ENCODE data around the gene ZNF692.

Gene ZNF692

DNA sequence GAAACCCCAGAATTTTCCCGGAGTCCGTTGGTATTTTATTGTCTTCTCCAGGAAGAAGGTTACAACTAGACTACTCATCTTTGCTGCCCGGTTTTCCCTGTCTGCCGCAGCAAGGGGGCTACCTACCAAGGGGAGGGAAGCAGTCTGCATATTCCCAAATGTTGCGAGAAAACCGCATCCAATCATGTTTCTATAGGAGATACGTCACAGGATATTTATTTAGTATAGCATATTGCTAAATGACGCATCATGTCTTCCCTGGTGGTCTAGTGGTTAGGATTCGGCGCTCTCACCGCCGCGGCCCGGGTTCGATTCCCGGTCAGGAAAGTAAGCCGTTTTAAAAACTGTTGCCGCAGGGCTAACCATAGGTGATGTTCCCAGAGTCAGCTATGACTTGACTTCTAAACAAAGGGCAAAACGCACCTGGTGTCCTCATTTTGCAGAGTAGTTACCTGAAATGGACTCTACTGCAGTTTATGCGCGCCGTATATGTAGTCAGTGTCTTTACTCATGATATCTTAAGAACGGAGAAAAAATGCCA, 15.2 kb upstream of the ZNF692 start:
- peak; percentile 92 for DNase-seq

DNA sequence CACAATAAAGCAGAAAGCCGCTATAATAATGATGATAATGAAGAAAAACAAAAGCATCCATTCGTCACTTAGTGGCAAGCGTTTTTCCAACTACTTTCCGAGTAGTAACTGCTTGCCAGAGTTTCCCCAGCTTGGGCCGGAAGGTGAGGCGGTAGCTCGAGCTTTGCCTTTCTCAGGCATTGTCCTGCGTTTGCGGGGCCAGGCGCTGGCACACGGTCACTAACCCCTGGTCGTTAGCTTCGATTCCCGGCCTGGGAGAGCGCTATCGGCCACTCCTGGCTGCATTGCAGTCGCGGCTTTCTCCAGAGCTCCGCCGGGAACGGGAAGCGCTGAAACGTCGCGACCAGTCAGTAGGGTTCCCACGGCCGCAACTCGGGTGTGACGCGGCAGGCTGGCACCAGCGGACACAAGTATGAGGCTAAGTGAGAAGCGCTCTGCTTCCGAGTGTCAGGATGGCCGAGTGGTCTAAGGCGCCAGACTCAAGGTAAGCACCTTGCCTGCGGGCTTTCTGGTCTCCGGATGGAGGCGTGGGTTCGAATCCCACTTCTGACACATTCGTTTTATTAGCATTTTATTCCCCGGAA, 14.6 kb upstream of the ZNF692 start:
- peak; percentile 97 for DNase-seq

DNA sequence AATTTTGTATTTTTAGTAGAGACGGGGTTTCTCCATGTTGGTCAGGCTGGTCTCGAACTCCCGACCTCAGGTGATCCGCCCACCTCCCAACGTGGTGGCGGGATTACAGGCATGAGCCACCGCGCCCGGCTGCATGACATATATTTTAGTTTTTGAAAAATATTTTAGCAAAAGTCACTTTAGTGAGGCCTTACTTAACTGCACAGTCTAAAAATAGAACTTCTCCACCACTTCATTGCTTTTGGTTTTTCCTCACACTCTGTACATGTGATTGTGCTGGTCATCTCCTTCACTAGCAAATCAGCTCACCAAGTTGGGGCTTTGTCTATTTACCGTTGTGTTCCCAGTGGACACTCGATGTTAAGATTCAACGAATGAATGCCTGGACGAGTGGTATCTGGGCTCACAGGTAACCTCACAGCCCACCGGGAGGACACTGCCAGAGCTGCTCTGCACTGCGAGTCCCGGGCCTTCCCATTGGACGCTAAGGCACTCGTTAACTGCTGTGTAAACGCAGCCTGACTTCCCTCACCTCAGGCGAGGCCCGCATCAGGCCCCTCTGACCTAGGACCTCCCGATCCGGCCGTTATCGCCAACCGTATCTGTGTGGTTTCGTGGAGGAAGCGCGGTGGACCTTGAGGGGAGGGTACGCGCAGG, 14.0 kb upstream of the ZNF692 start:
- peak; percentile 70 for DNase-seq

GRCh38 chr1:248871837-248872401, 13.0 kb upstream of the ZNF692 start:
- no peak for DNase-seq

- peak; percentile 84 for DNase-seq
Measured at GRCh38 chr1:248862998-248863881, 4.4 kb upstream of the ZNF692 start.

DNA sequence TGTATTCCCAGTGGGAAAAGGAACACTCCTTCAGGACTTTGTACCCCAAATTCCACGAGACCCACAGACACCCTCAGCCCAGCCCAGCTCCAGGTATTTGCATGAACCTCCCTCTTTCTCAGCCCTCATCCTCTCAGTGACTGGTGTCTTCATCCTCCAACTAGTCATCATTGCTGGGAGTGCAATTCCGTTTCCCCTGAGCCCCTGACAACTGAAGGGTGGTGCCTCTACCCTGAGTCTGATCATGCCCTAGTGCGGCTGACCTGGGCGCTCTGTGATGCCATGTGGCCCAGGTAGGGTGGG, 3.8 kb upstream of the ZNF692 start:
- peak; percentile 37 for DNase-seq

- no peak for DNase-seq
Measured at GRCh38 chr1:248861616-248862015, 2.7 kb upstream of the ZNF692 start.

GRCh38 chr1:248860007-248860406, 1.1 kb upstream of the ZNF692 start:
- DNase-seq, result no peak

DNA sequence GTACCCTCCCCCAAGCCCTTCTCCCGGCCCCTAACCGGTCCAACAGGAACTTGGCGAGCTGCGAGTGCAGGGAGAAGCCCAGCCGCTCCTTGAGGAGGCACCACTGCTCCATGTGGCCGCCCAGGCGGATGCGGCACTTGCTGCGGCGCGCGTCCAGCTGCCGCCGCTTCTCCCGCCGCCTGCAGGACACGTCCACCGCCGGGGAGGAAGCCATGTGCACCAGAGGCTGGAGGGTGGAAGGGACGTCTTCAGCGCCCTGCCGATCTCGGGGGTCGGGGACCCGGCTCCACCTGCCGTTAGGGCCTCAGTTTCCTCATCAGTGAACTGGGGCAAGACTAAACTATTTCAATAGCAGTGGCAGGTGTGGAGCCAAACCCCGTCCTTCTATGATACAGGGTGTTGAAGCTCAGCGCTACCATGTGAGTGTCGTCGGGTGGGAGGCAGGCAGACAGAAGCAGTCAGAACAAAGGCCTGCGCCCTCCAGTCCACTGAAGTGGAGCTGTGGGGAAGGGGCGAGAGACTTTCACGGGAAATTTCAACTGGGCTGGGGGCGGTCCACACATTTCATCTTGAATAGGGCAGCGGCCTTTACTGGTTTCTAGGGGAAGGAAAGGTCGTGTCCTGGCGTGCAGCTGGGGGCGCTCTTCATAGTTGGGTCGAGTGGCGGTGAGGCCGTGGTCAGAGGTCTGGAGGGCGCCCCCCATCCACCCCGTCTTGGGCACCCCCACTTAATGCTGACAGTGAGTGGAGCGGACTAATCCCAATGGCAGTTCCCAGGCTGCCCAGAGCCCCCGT, 592 bp downstream of the ZNF692 start:
- DNase-seq, result peak; percentile 57

- DNase-seq, result no peak
Measured at GRCh38 chr1:248857749-248858095, 1.2 kb downstream of the ZNF692 start.

- no peak for DNase-seq
Measured at GRCh38 chr1:248857201-248857600, 1.7 kb downstream of the ZNF692 start.

- DNase-seq, result no peak
Measured at GRCh38 chr1:248856176-248856575, 2.7 kb downstream of the ZNF692 start.

GRCh38 chr1:248855580-248855979, 3.3 kb downstream of the ZNF692 start:
- DNase-seq, result no peak

DNA sequence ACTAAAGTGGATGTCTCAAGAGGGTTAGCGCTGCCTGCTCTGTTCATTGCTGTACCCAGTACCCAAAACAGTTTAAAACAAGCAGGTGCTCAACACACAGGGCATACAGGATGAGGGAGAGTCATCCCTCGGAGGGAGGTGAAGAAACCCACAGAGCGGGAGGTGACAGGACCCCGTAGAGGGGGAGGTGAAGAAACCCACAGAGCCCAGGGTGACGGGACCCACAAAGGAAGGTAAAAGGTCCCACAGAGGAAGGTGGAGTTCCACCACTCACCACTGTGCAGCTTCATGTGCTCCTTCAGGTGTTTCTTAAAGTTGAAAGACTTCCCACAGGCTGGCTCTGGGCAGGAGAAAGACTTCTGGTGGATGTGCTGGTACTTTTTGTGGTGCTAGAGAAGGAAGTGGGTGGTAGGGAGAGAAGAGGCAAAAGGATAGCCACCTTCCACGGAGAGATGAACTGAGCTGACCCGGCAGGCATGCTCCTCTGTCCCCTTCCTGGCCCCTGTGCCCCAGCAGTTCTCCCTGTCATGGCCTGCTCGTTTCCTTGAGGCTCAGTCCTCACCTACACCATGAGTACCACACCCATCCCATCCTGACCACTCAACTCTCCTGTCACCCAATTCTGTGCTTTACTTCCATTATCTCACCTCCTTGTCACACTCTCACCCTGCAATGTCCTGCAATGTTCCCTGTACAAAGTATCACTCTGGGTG, 5.1 kb downstream of the ZNF692 start:
- DNase-seq, result no peak

- no peak for DNase-seq
Measured at GRCh38 chr1:248852481-248853405, 6.1 kb downstream of the ZNF692 start.

DNA sequence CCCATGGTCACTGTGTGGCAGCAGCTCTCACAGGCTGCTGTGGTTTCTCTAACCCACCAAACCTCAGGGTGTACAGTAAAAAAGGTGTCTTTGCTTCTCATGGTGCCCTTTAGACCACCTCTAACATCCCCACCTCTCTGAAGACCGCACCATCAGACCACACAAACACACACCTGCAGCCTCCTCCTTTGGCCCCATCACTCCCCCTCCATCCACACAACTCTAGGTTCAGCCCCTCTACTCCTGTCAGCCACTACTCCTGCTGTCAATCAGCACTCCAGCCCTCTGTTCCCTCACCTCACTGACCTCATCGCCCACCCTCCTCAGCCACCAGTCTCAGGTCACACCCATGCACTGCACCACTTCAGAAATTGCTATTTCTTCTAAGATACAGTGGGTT, 7.5 kb downstream of the ZNF692 start:
- no peak for DNase-seq

- no peak for DNase-seq
Measured at GRCh38 chr1:248850536-248851251, 8.2 kb downstream of the ZNF692 start.

DNA sequence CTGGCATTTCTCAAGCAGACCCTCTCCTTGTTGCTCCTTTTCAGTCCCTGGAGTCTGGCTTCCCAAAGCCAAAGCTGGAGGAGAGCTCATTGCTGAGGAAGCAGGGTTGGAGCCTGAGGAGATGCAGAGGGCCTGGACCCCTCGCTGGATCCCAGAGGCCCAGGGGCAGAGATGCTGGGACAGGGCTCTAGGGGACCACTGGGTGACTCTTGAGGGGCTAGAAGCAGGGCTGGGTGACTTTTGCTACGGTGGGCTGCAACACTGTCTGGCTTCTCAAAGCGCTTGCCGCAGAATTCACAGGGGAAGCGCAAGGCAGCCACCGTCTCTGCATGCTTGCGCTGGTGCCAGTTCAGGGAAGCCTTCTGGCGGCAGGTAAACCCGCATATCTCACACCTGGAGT, 8.8 kb downstream of the ZNF692 start:
- no peak for DNase-seq

GRCh38 chr1:248849637-248850036, 9.2 kb downstream of the ZNF692 start:
- no peak for DNase-seq

- DNase-seq, result no peak
Measured at GRCh38 chr1:248849152-248849551, 9.7 kb downstream of the ZNF692 start.
